Measurements from ENCODE around the gene COMMD4.

The COMMD4 gene

GRCh38 chr15:75358771-75359536 is 23.1 kb downstream of the COMMD4 start:
- H3K4me1 ChIP-seq (ENCODE audit: insufficient read depth, low read length): no peaks in the 10 kb centered on the region
- H3K9ac ChIP-seq (ENCODE audit: low read depth, low read length): no peak overlapping the region
- no peak overlapping the region for H3K4me3 ChIP-seq (ENCODE audit: low read length)
- no peak overlapping the region for H3K27ac ChIP-seq (ENCODE audit: low read depth, low read length)
- peaks cover 48% of the 10 kb centered on the region for H3K36me3 ChIP-seq (ENCODE audit: insufficient read depth, low read length)
- WGBS: 96% methylated on average over 10 of the region's 10 CpGs
- no peaks in the 10 kb centered on the region for H3K27me3 ChIP-seq (ENCODE audit: insufficient read depth, low read length)
- H3K9me3 ChIP-seq (ENCODE audit: insufficient read depth, low read depth, low read length): no peaks in the 10 kb centered on the region

DNA sequence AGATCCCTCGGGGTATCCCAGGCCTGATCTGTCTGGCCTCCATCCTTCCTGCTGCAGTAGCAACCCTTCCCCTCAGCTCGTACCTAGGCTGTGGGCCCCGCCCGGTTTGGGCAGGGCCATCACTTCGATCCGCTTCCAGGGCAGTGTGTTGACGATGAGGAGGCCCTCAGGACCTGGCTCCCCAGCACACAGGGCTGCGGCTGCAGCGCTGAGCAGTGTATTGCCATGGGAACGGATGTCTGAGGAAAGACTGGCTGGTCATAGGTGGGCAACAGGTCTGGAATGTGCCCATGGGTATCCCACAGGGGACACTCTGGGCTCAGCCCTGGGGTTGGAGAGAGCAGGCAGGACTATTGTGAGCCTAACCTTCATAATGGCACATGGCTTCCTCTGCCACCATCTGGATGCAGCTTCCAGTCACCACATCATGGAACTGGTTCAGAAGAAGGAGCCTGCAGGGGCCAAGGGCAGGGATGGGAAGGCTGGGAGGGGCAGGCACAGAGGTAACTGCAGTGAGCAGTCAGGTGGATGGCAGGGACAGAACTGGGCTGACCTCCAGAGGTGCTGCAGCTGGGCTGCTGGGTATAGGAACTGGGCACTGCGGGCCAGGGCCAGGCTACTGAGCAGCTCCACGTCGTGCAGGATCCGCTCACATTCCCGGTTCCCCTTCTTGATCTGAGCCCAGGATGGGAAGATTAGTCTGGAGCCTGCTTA is 23.8 kb downstream of the COMMD4 start:
- 93% methylated on average over 15 of the region's 15 CpGs for WGBS
- H3K27me3 ChIP-seq (ENCODE audit: insufficient read depth, low read length): no peaks in the 10 kb centered on the region
- no peak overlapping the region for H3K9ac ChIP-seq (ENCODE audit: low read depth, low read length)
- no peaks in the 10 kb centered on the region for H3K9me3 ChIP-seq (ENCODE audit: insufficient read depth, low read depth, low read length)
- no peak overlapping the region for H3K4me3 ChIP-seq (ENCODE audit: low read length)
- H3K36me3 ChIP-seq (ENCODE audit: insufficient read depth, low read length): peaks cover 54% of the 10 kb centered on the region
- no peaks in the 10 kb centered on the region for H3K4me1 ChIP-seq (ENCODE audit: insufficient read depth, low read length)
- no peak overlapping the region for H3K27ac ChIP-seq (ENCODE audit: low read depth, low read length)

DNA sequence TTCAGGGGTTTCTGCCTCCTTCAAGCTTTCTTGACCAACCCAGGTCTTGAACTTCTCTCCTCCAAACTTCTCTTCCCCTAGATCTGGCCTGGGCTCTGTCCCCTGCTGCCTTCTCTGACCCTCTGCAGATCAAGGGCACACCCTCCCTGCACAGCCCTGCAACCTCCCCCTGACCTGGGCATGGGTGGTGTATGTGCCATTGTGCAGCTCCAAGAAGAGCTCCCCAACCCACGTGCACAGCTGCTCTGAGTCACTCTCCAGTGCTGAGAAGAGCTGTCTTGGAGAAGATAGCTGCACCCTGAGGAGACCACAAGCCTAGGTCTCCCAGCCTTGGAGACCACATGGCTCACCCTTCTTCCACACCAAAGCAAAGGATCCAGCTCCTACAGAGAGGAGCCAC is 24.5 kb downstream of the COMMD4 start:
- peaks cover 59% of the 10 kb centered on the region for H3K36me3 ChIP-seq (ENCODE audit: insufficient read depth, low read length)
- no peaks in the 10 kb centered on the region for H3K27me3 ChIP-seq (ENCODE audit: insufficient read depth, low read length)
- H3K4me1 ChIP-seq (ENCODE audit: insufficient read depth, low read length): no peaks in the 10 kb centered on the region
- no peak overlapping the region for H3K9ac ChIP-seq (ENCODE audit: low read depth, low read length)
- 92% methylated on average over 1 of the region's 1 CpG for WGBS
- no peak overlapping the region for H3K27ac ChIP-seq (ENCODE audit: low read depth, low read length)
- no peaks in the 10 kb centered on the region for H3K9me3 ChIP-seq (ENCODE audit: insufficient read depth, low read depth, low read length)
- no peak overlapping the region for H3K4me3 ChIP-seq (ENCODE audit: low read length)

- no peaks in the 10 kb centered on the region for H3K27me3 ChIP-seq (ENCODE audit: insufficient read depth, low read length)
- H3K36me3 ChIP-seq (ENCODE audit: insufficient read depth, low read length): peaks cover 63% of the 10 kb centered on the region
- H3K4me1 ChIP-seq (ENCODE audit: insufficient read depth, low read length): no peaks in the 10 kb centered on the region
- H3K4me3 ChIP-seq (ENCODE audit: low read length): no peak overlapping the region
- 94% methylated on average over 7 of the region's 7 CpGs for whole genome bisulfite sequencing
- H3K9ac ChIP-seq (ENCODE audit: low read depth, low read length): no peak overlapping the region
- no peaks in the 10 kb centered on the region for H3K9me3 ChIP-seq (ENCODE audit: insufficient read depth, low read depth, low read length)
- H3K27ac ChIP-seq (ENCODE audit: low read depth, low read length): no peak overlapping the region
Measured at GRCh38 chr15:75360856-75361255, 25.0 kb downstream of the COMMD4 start.

GRCh38 chr15:75361361-75361988 is 25.6 kb downstream of the COMMD4 start:
- WGBS: 95% methylated on average over 10 of the region's 10 CpGs
- Histone ChIP-seq H3K27me3 (ENCODE audit: insufficient read depth, low read length) (no peaks in the 10 kb centered on the region), H3K4me3 (ENCODE audit: low read length) (no peak overlapping the region), H3K9me3 (ENCODE audit: insufficient read depth, low read depth, low read length) (no peaks in the 10 kb centered on the region), H3K9ac (ENCODE audit: low read depth, low read length) (no peak overlapping the region), H3K27ac (ENCODE audit: low read depth, low read length) (no peak overlapping the region), H3K4me1 (ENCODE audit: insufficient read depth, low read length) (no peaks in the 10 kb centered on the region), H3K36me3 (ENCODE audit: insufficient read depth, low read length) (peaks cover 65% of the 10 kb centered on the region)

DNA sequence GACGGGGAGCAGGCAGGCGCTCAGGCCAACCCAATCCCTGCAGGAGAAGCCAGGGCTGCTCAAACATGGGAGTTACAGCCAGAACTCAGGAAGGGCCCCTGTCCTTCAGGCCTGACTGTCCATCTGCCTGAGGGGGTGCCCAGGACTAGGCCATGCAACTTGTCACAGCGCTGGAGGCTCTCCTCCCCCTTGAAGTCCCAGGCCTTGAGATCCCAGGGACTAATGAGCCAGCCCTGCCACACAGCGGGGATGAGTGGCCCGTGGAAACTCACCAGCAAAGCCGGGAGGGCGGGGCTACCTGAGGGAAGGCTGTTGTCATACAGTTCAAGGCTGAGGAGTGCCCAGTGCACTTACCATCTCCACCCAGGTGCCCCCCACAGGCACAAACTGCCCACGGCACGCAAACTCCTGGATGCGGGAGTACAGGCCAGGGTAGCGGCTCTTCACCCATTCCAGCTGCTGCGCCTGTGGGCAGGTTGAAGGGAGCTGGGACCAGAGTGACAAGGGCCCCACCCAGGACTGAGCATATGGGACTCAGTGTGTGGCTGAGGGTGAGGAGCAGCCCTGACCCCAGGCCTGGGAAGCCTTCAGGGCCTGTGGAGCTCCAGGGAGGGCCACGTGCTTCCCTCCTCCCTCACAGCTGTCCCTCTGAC is 26.3 kb downstream of the COMMD4 start:
- Histone ChIP-seq H3K27ac (ENCODE audit: low read depth, low read length) (no peak overlapping the region), H3K27me3 (ENCODE audit: insufficient read depth, low read length) (no peaks in the 10 kb centered on the region), H3K9me3 (ENCODE audit: insufficient read depth, low read depth, low read length) (no peaks in the 10 kb centered on the region), H3K9ac (ENCODE audit: low read depth, low read length) (no peak overlapping the region), H3K4me1 (ENCODE audit: insufficient read depth, low read length) (no peaks in the 10 kb centered on the region), H3K4me3 (ENCODE audit: low read length) (no peak overlapping the region), H3K36me3 (ENCODE audit: insufficient read depth, low read length) (peaks cover 65% of the 10 kb centered on the region)
- WGBS: 94% methylated on average over 13 of the region's 13 CpGs

GRCh38 chr15:75362642-75363249 is 26.9 kb downstream of the COMMD4 start:
- no peak overlapping the region for H3K27ac ChIP-seq (ENCODE audit: low read depth, low read length)
- peaks cover 68% of the 10 kb centered on the region for H3K36me3 ChIP-seq (ENCODE audit: insufficient read depth, low read length)
- H3K27me3 ChIP-seq (ENCODE audit: insufficient read depth, low read length): no peaks in the 10 kb centered on the region
- WGBS: 95% methylated on average over 7 of the region's 7 CpGs
- no peak overlapping the region for H3K9ac ChIP-seq (ENCODE audit: low read depth, low read length)
- H3K9me3 ChIP-seq (ENCODE audit: insufficient read depth, low read depth, low read length): no peaks in the 10 kb centered on the region
- H3K4me3 ChIP-seq (ENCODE audit: low read length): no peak overlapping the region
- 0 out of 2 replicates have a peak, but pooled peaks cover 4% of the 10 kb centered on the region for H3K4me1 ChIP-seq (ENCODE audit: insufficient read depth, low read length)

DNA sequence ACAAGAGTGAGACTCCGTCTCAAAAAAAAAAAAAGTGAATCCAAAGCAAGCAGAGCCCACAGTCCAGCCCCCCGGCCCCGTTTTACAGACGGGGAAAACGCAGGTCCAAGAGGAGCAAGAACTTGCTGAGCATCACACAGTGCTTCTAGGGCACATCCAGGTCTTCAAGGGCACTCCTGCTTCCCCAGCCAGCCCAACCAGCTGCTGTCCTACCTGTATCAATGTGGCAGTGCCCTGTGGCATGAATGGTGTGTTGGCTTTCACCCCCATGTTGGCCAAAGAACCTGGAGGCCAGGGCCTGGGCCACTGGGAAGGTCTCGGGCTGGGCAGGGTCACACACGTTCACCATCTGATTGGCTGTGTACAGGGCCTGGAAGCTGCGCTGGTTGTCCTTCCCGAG is 27.9 kb downstream of the COMMD4 start:
- Histone ChIP-seq H3K9me3 (ENCODE audit: insufficient read depth, low read depth, low read length) (no peaks in the 10 kb centered on the region), H3K9ac (ENCODE audit: low read depth, low read length) (no peak overlapping the region), H3K27ac (ENCODE audit: low read depth, low read length) (no peak overlapping the region), H3K4me1 (ENCODE audit: insufficient read depth, low read length) (0 out of 2 replicates have a peak, but pooled peaks cover 4% of the 10 kb centered on the region), H3K36me3 (ENCODE audit: insufficient read depth, low read length) (peaks cover 58% of the 10 kb centered on the region), H3K27me3 (ENCODE audit: insufficient read depth, low read length) (no peaks in the 10 kb centered on the region), H3K4me3 (ENCODE audit: low read length) (no peak overlapping the region)
- WGBS: 93% methylated on average over 9 of the region's 9 CpGs

- H3K27ac ChIP-seq (ENCODE audit: low read depth, low read length): no peak overlapping the region
- 93% methylated on average over 6 of the region's 6 CpGs for WGBS
- H3K4me3 ChIP-seq (ENCODE audit: low read length): no peak overlapping the region
- peaks cover 11% of the 10 kb centered on the region for H3K4me1 ChIP-seq (ENCODE audit: insufficient read depth, low read length)
- peaks cover 48% of the 10 kb centered on the region for H3K36me3 ChIP-seq (ENCODE audit: insufficient read depth, low read length)
- no peaks in the 10 kb centered on the region for H3K27me3 ChIP-seq (ENCODE audit: insufficient read depth, low read length)
- H3K9ac ChIP-seq (ENCODE audit: low read depth, low read length): no peak overlapping the region
- no peaks in the 10 kb centered on the region for H3K9me3 ChIP-seq (ENCODE audit: insufficient read depth, low read depth, low read length)
Measured at GRCh38 chr15:75364881-75365280, 29.0 kb downstream of the COMMD4 start.

GRCh38 chr15:75366163-75366562 is 30.3 kb downstream of the COMMD4 start:
- peaks cover 13% of the 10 kb centered on the region for H3K4me1 ChIP-seq (ENCODE audit: insufficient read depth, low read length)
- H3K9me3 ChIP-seq (ENCODE audit: insufficient read depth, low read depth, low read length): no peaks in the 10 kb centered on the region
- no peak overlapping the region for H3K9ac ChIP-seq (ENCODE audit: low read depth, low read length)
- no peak overlapping the region for H3K27ac ChIP-seq (ENCODE audit: low read depth, low read length)
- H3K36me3 ChIP-seq (ENCODE audit: insufficient read depth, low read length): peaks cover 57% of the 10 kb centered on the region
- no peaks in the 10 kb centered on the region for H3K27me3 ChIP-seq (ENCODE audit: insufficient read depth, low read length)
- 96% methylated on average over 3 of the region's 3 CpGs for WGBS
- H3K4me3 ChIP-seq (ENCODE audit: low read length): no peak overlapping the region

All from HUES64 (cell line).